BJ (cell line): ENCODE results near the gene KDM4B. TPM values are rescaled to one million over a fixed set of nuclear protein-coding genes. Genes with fewer than 3 reads are reported as not detected.

Source experiments
- CTCF ChIA-PET: fragments of 350-600 bp; formaldehyde crosslinking; extraction: SDS; loops from one replicate; lab custom pipeline; 2021; ENCODE audit warnings: antibody characterized with exemption, inconsistent platforms; lab: Yijun Ruan, JAX
- POLR2A ChIA-PET: fragments of 300-600 bp; sonication (Branson Sonifier 250); formaldehyde crosslinking; extraction: SDS; loops from one replicate; lab custom pipeline; 2021; ENCODE audit warnings: antibody characterized with exemption; lab: Charles Lee
- DNase-seq: peaks from one replicate; pipeline ENCODE4 v3.0.0-alpha.2; 2011; ENCODE audit warnings: low read depth
- H3K27me3 ChIP-seq: 2 replicates; pipeline ENCODE4 v1.6.0; 2011; ENCODE audit warnings: low read length; ENCODE audit not compliant: control insufficient read depth, insufficient read depth
- H3K36me3 ChIP-seq: 2 replicates; pipeline ENCODE4 v1.5.1; 2011; ENCODE audit warnings: low read length; ENCODE audit not compliant: control insufficient read depth, insufficient read depth
- H3K4me3 ChIP-seq: 2 replicates; pipeline ENCODE4 v1.5.1; 2011; ENCODE audit warnings: low read depth, mild to moderate bottlenecking, control low read depth, low read length
- CTCF ChIP-seq: IDR thresholded peaks from 2 replicates; pipeline ENCODE4 v1.5.1; 2011; ENCODE audit warnings: low read depth, mild to moderate bottlenecking, control low read depth, inconsistent platforms, low read length, moderate library complexity; ENCODE audit not compliant: insufficient read depth
- polyA plus RNA-seq: library from polyadenylated mRNA; depleted of rRNA; stranded (reverse); fragments of >200 nt; gene quantifications from 2 replicates; pipeline ENCODE4 v1.2.3, GENCODE V29; 2011

Gene KDM4B
- polyA plus RNA-seq, 1 experiment: 15.2 TPM

- DNase-seq: no peak
- CTCF ChIA-PET: interaction anchor here (0.6 kb wide), 1 partner anchor 75 kb away, joined by 3 read pairs; no protein-coding TSS in a partner anchor
- no peak for TF ChIP-seq CTCF
- POLR2A ChIA-PET: no interaction called here
- Histone ChIP-seq H3K36me3 (peaks cover 41% of the 10 kb centered on the region), H3K27me3 (no peaks in the 10 kb centered on the region), H3K4me3 (no peak overlapping the region)
These were observed 72.4 kb downstream of the KDM4B start for GRCh38 chr19:5041168-5041912.

GRCh38 chr19:5041913-5042187 lies 72.9 kb downstream of the KDM4B start:
- POLR2A ChIA-PET: no interaction called here

GRCh38 chr19:5042556-5042955 lies 73.6 kb downstream of the KDM4B start:
- CTCF ChIA-PET: no interaction called here
- DNase-seq: no peak
- TF ChIP-seq CTCF: no peak
- POLR2A ChIA-PET: no interaction called here
- Histone ChIP-seq H3K4me3 (no peak overlapping the region), H3K36me3 (peaks cover 45% of the 10 kb centered on the region), H3K27me3 (no peaks in the 10 kb centered on the region)

More at GRCh38 chr19:5041913-5042187, 72.9 kb downstream of the KDM4B start:
- CTCF ChIA-PET: no interaction called here
- no peak for DNase-seq
- H3K4me3 ChIP-seq: no peak overlapping the region
- no peaks in the 10 kb centered on the region for H3K27me3 ChIP-seq
- peaks cover 41% of the 10 kb centered on the region for H3K36me3 ChIP-seq
- TF ChIP-seq CTCF: no peak

GRCh38 chr19:5045029-5045428 lies 76.1 kb downstream of the KDM4B start:
- Histone ChIP-seq H3K36me3 (peaks cover 46% of the 10 kb centered on the region), H3K27me3 (no peaks in the 10 kb centered on the region), H3K4me3 (no peak overlapping the region)
- no peak for TF ChIP-seq CTCF
- no peak for DNase-seq
- ChIA-PET CTCF (interaction anchor here (0.7 to 6.3 kb wide), 4 partner anchors 7 to 532 kb away, joined by 3 to 49 read pairs (median 3); no protein-coding TSS in a partner anchor), POLR2A (no interaction called here)

GRCh38 chr19:5045956-5046338 lies 77.0 kb downstream of the KDM4B start:
- ChIA-PET CTCF (interaction anchor here (0.7 to 6.3 kb wide), 7 partner anchors 8 to 236 kb away, joined by 3 to 49 read pairs (median 3); no protein-coding TSS in a partner anchor), POLR2A (no interaction called here)
- H3K4me3 ChIP-seq: no peak overlapping the region
- peaks cover 37% of the 10 kb centered on the region for H3K36me3 ChIP-seq
- TF ChIP-seq CTCF: no peak
- no peaks in the 10 kb centered on the region for H3K27me3 ChIP-seq
- no peak for DNase-seq
